Panc1 (cell line): ENCODE measurements around the gene CDKL4. TPM values are rescaled to one million over a fixed set of nuclear protein-coding genes. Genes with fewer than 3 reads are reported as not detected.

Experiments used
- ATAC-seq: fragments of 200-7000 bp; cut with Tn5 transposase; 2 replicates; pipeline ENCODE4 v1.9.1; 2020; ENCODE audit warnings: mild to moderate bottlenecking, moderate library complexity
- BruUV-seq: library from RNA; stranded (reverse); fragments of 400-500 nt; replicated peaks from 2 replicates; lab custom pipeline; 2021; lab: Mats Ljungman, UMichigan
- CTCF ChIA-PET: fragments of 300-600 bp; sonication (Branson Sonifier 250); formaldehyde crosslinking; loops from one replicate; lab custom pipeline; 2022; ENCODE audit warnings: antibody characterized with exemption; lab: Charles Lee
- POLR2A ChIA-PET: fragments of 300-600 bp; sonication (Branson Sonifier 250); formaldehyde crosslinking; loops from one replicate; lab custom pipeline; 2022; ENCODE audit warnings: antibody characterized with exemption; lab: Charles Lee
- DNase-seq: peaks from one replicate; pipeline ENCODE4 v3.0.0-alpha.2; 2010; ENCODE audit warnings: low read depth, low spot score
- H3K27ac ChIP-seq: 2 replicates; pipeline ENCODE4 v1.5.1; 2011; ENCODE audit warnings: mild to moderate bottlenecking, low read length, inconsistent platforms
- H3K27me3 ChIP-seq: fragments of 200-500 bp; sonication (Bioruptor generic); 2 replicates; pipeline ENCODE4 v1.6.0; 2014; ENCODE audit warnings: low read length, inconsistent platforms; ENCODE audit not compliant: control insufficient read depth, insufficient read depth
- H3K36me3 ChIP-seq: fragments of 200-500 bp; sonication (Bioruptor generic); 2 replicates; pipeline ENCODE4 v1.5.1; 2014; ENCODE audit warnings: inconsistent platforms, mild to moderate bottlenecking, low read length, moderate library complexity; ENCODE audit not compliant: control insufficient read depth, insufficient read depth
- H3K4me1 ChIP-seq: 2 replicates; pipeline ENCODE4 v1.5.1; 2011; ENCODE audit warnings: inconsistent platforms, mild to moderate bottlenecking, low read length, moderate library complexity; ENCODE audit not compliant: control insufficient read depth, insufficient read depth
- H3K4me3 ChIP-seq, 2 experiments: 2 replicates each; pipeline ENCODE4 v1.5.1; 2011 to 2012; ENCODE audit warnings: low read depth in 2 of 2, low read length in 2 of 2, mild to moderate bottlenecking in 2 of 2, inconsistent platforms in 1 of 2, moderate library complexity in 1 of 2
- H3K9me3 ChIP-seq: fragments of 200-500 bp; sonication (Bioruptor generic); 2 replicates; pipeline ENCODE4 v1.5.1; 2014; ENCODE audit warnings: low read depth, mild to moderate bottlenecking, inconsistent platforms, low read length, moderate library complexity; ENCODE audit not compliant: control insufficient read depth, insufficient read depth
- CTCF ChIP-seq: fragments of 450-650 bp; IDR thresholded peaks from 2 replicates; pipeline ENCODE4 v1.5.1; 2017; ENCODE audit warnings: mild to moderate bottlenecking
- POLR2AphosphoS5 ChIP-seq: IDR thresholded peaks from 2 replicates; pipeline ENCODE4 v1.6.1; 2012; ENCODE audit warnings: mild to moderate bottlenecking, low read depth, low read length, moderate library complexity
- REST ChIP-seq, 2 experiments: IDR thresholded peaks; 2 replicates each; pipeline ENCODE4 v1.6.1; 2011 to 2012; ENCODE audit warnings: low read depth in 2 of 2, control low read depth in 1 of 2, low read length in 1 of 2, mild to moderate bottlenecking in 1 of 2, moderate library complexity in 1 of 2; ENCODE audit not compliant: insufficient read depth in 1 of 2
- SIN3A ChIP-seq: IDR thresholded peaks from 2 replicates; pipeline ENCODE4 v1.6.1; 2012; ENCODE audit warnings: low read depth, mild to moderate bottlenecking, low read length, moderate library complexity, borderline replicate concordance; ENCODE audit not compliant: insufficient read depth
- TCF7L2 ChIP-seq: IDR thresholded peaks from 2 replicates; pipeline ENCODE4 v1.6.1; 2011; ENCODE audit warnings: mild to moderate bottlenecking, low read depth, low read length, inconsistent platforms
- in situ Hi-C: cut with HindIII; loops from 2 replicates; pipeline ENCODE4 v1.10.0; 2016; ENCODE audit warnings: low sequenced_read_pairs, low pct_unique_long_range_greater_than_20kb
- intact Hi-C: fragments of 100-400 bp; cut with micrococcal nuclease; formaldehyde crosslinking; loops from one replicate; pipeline ENCODE4 v1.10.0; 2022; ENCODE audit not compliant: unreplicated experiment
- total RNA-seq: library from RNA; stranded (reverse); gene quantifications from one replicate; pipeline ENCODE4 v1.2.1, GENCODE V29; 2021; ENCODE audit not compliant: unreplicated experiment

CDKL4 gene
- total RNA-seq, 1 experiment from 2014 or later = not detected

GRCh38 chr2:39210846-39211245 is 32.9 kb downstream of the CDKL4 start:
- no peak for DNase-seq
- H3K36me3 ChIP-seq = no peaks in the 10 kb centered on the region
- TF ChIP-seq CTCF (no peak), SIN3A (no peak)
- no peaks in the 10 kb centered on the region for H3K27me3 ChIP-seq
- POLR2A ChIA-PET = no interaction called here
- CTCF ChIA-PET = no interaction called here
- in situ Hi-C loops (no loop called here), intact Hi-C loops (no loop called here)
- no peaks in the 10 kb centered on the region for H3K4me1 ChIP-seq
- no peak overlapping the region for H3K27ac ChIP-seq
- no TSS peak for BruUV-seq
- H3K9me3 ChIP-seq = no peaks in the 10 kb centered on the region
- H3K4me3 ChIP-seq = no peak overlapping the region
- no peak for ATAC-seq

- ChIA-PET CTCF (no interaction called here), POLR2A (no interaction called here)
- no TSS peak for BruUV-seq
- no peaks in the 10 kb centered on the region for H3K4me1 ChIP-seq
- intact Hi-C loops = no loop called here
- no peak overlapping the region for H3K4me3 ChIP-seq
- ATAC-seq = no peak
- in situ Hi-C loops = no loop called here
- TF ChIP-seq POLR2AphosphoS5 (no peak), CTCF (no peak), REST (IDR thresholded peaks at IDR 0.05; ENCODE audit: insufficient read depth in 1 of 2, low read depth in 2 of 2, low read length in 1 of 2) (no peak), SIN3A (no peak), TCF7L2 (no peak)
- no peak for DNase-seq
- H3K36me3 ChIP-seq = no peaks in the 10 kb centered on the region
- no peak overlapping the region for H3K27ac ChIP-seq
- H3K27me3 ChIP-seq = no peaks in the 10 kb centered on the region
- no peaks in the 10 kb centered on the region for H3K9me3 ChIP-seq
Measured at GRCh38 chr2:39203382-39203781, 40.4 kb downstream of the CDKL4 start.
